GM12873 (cell line): ENCODE data around the gene KDELR3.

Experiments used
- TF ChIP-seq, protein P1 (sequence below): IDR thresholded peaks from 2 replicates; pipeline ENCODE4 v1.5.1; 2012; ENCODE audit warnings: low read depth, mild to moderate bottlenecking, moderate library complexity, low read length, control low read depth; ENCODE audit not compliant: insufficient read depth; ENCODE audit errors: missing control alignments

The KDELR3 gene

DNA sequence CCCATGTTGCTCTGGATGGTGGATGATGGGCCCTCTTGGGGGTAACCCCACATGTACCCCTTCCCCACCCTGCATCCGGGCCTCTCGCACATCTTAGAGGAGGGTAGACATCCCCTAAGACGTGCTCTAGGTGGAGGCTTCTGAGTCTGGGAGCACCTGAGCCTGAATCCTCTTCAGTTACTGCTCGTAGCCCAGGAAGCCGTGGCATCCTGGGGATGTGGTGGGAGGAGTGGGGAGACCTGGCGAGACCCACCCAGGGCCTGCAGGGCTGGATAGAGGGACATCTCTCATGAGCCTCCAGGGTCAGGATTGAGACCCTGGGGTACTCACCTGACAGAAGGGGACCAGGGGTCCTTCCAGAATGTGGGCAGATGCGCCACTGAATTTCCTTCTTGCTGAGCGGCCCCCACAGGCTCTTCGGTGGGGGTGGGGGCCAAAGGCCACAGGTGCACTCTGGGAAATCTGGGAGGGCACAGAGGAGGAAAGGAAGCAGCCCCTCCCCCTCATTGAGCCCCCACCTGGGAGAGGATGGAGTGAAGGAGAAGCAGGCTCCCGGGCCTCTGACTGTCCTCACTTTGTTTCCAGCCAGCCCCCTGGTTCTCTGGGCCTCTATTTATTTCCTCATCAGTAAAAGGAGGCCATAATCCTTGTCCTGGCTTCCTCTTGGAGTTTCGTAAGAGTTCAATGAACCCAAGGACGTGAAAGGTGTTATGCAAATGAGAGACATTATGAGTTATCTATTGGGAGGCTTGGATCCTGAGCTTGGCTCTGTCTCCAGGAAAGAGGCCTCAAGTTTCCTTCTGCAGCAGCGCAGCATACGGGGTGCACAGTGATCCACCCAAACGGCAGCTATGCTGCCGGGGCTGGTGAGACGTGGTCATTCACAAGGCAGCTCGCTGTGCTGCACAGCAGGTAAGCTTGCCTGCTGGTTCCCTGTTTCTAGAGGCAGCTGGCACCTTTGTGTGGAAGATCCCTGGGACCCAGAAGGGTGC is 44.1 kb upstream of the KDELR3 start:
- TF ChIP-seq, protein P1, sequence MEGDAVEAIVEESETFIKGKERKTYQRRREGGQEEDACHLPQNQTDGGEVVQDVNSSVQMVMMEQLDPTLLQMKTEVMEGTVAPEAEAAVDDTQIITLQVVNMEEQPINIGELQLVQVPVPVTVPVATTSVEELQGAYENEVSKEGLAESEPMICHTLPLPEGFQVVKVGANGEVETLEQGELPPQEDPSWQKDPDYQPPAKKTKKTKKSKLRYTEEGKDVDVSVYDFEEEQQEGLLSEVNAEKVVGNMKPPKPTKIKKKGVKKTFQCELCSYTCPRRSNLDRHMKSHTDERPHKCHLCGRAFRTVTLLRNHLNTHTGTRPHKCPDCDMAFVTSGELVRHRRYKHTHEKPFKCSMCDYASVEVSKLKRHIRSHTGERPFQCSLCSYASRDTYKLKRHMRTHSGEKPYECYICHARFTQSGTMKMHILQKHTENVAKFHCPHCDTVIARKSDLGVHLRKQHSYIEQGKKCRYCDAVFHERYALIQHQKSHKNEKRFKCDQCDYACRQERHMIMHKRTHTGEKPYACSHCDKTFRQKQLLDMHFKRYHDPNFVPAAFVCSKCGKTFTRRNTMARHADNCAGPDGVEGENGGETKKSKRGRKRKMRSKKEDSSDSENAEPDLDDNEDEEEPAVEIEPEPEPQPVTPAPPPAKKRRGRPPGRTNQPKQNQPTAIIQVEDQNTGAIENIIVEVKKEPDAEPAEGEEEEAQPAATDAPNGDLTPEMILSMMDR = no peak

DNA sequence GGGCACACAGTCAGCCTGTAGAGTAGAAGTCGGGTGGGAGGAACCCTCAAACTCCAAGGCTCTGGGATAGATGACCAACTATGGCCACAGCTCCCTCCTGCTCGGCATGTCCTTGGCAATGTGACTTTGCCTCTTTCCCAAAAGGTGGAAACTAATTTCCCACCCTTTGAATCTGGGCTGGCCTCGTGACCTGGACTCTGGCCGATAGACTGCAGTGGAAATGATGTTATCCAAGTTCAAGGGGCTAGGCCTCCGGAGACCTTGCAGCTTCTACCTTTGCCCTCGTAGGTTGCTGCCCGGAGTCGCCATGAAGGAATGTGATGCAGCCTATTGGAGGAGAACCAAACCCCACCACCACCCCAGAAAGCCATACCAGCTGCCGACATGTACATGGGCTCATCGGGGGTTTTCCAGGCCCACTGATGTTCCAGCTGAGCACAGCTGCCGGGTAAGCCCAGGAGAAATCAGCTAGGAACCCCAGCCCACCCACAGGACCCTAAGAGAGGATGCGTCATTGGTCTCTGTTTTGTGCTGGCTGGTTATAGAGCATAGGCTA is 43.3 kb upstream of the KDELR3 start:
- TF ChIP-seq, protein P1 = no peak

DNA sequence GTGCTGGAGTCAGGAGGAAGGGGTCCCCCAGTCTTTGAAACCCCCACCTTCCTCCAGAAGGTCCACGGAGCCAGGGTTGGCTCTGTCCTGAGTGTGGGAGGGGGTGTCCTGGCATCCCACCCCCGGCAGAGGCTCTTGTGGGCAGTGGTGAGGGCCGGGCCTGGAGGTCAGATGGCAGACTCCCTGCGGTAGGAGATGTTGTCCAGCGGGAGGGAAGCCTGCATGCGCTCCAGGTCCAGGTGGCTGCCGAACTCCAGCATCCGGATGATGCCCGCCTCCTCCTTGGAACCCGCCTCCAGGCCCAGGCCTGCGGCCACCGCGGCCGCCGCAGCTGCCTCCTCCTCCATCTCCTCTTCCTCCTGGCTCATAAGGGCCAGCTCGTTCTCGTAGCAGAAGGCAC is 41.3 kb upstream of the KDELR3 start:
- TF ChIP-seq, protein P1 = no peak

DNA sequence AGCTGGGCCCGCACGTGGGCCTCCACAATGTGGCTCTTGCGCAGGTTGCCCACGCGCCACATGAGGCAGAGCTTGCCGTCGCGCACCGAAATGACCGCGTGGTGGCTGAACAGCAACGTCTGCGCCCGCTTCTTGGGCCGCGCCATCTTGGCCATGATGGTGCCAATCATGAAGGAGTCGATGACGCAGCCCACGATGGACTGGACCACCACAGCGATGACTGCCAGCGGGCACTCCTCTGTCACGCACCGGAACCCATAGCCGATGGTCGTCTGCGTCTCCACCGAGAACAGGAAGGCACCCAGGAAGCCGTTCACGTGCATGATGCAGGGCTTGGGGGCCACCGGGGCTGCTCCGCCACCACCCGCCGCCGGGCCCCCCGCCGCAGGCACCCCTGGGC is 40.4 kb upstream of the KDELR3 start:
- TF ChIP-seq, protein P1 = no peak

DNA sequence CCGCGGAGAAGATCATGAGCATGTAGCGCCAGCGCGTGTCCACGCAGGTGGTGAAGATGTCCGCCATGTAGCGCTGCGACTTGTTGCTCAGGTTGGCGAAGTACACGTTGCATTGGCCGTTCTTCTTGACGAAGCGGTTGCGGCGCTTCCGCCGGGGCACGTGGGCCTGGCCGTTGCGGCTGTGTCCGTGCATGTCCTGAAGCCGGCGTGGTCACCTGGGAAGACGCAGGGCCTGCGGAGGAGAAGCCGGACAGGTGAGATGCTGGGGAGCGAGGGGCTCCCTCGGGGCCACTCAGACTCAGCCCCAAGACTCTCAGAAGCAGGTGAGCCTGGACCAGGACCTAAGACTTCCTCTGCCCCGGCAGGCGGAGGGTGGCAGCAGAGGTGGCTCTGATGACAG is 40.0 kb upstream of the KDELR3 start:
- TF ChIP-seq, protein P1 = no peak

DNA sequence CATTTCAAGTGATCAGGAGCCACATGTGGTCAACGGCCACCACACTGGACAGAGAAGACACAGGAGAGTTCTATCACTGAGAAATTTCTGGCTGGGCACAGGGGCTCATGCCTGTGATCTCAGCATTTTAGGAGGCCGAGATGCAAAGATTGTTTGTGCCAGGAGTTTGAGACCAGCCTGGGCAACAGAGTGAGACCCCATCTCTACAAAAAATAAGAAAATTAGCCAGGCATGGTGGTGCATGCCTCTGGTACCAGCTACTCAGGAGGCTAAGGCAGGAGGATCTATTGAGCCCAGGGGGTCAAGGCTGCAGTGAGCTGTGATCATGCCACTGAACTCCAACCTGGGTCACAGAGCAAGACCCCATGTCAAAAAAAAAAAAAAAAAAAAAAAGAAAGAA is 39.2 kb upstream of the KDELR3 start:
- TF ChIP-seq, protein P1 = no peak

DNA sequence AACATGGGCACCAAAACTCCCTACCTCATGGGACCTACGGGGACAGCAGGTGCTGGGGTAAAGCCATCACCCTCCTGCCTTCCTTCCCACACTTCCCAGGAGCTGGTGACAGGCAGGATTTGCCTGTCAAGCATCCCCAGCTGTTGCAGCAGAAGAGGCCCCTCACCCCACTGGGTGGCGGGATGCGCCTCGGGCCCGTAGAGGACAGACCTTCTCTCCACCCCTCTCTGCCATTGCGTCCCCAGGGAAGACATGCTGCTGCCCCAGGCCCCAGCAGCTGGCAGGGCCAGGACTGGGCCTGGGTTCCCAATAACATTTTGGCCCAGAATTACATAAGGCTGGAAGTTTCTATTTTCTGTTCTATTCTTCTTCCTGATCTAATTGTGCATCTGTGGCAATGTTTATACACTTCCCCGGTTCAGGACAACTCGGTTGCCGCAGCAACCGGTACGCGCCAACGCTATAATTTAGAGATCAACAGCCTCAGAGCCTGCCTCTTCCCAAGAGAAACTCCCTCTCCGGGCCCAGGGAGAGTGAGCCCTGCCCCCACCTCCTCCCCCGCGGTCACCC is 38.3 kb upstream of the KDELR3 start:
- TF ChIP-seq, protein P1 = no peak
